PC-9 (cell line): Measurements from ENCODE around the gene PPY. TPM values are rescaled to one million over a fixed set of nuclear protein-coding genes. Genes with fewer than 3 reads are reported as not detected.

ENCODE experiments used
- BruUV-seq: library from RNA; stranded (reverse); fragments of 400-500 nt; replicated peaks from 2 replicates; lab custom pipeline; 2021; lab: Mats Ljungman, UMichigan
- CTCF ChIA-PET: fragments of 300-600 bp; sonication (Branson Sonifier 250); formaldehyde crosslinking; loops from one replicate; lab custom pipeline; 2022; ENCODE audit warnings: antibody characterized with exemption; lab: Charles Lee
- POLR2A ChIA-PET: fragments of 300-600 bp; sonication (Branson Sonifier 250); formaldehyde crosslinking; loops from one replicate; lab custom pipeline; 2022; ENCODE audit warnings: antibody characterized with exemption; ENCODE audit not compliant: unreplicated experiment; lab: Charles Lee
- DNase-seq, 2 experiments: peaks; one replicate each; pipeline versions ENCODE4 v3.0.0 to v3.0.0-alpha.2; 2015 to 2022; ENCODE audit warnings: mixed read lengths in 1 of 2
- H2AFZ ChIP-seq: fragments of 200-600 bp; sonication (generic); 2 replicates; pipeline ENCODE4 v1.8.1; 2017; ENCODE audit warnings: antibody characterized with exemption
- H3F3A ChIP-seq: fragments of 200-600 bp; sonication (generic); 2 replicates; pipeline ENCODE4 v1.8.1; 2017; ENCODE audit warnings: antibody characterized with exemption, mild to moderate bottlenecking, low read depth; ENCODE audit not compliant: insufficient read depth
- H3K27ac ChIP-seq: fragments of 200-600 bp; sonication (generic); 2 replicates; pipeline ENCODE4 v1.6.1; 2016; ENCODE audit warnings: mixed run types
- H3K27me3 ChIP-seq: fragments of 200-600 bp; sonication (generic); 2 replicates; pipeline ENCODE4 v1.6.1; 2016; ENCODE audit warnings: low read depth, mixed run types; ENCODE audit not compliant: insufficient read depth
- H3K36me3 ChIP-seq: fragments of 200-600 bp; sonication (generic); 2 replicates; pipeline ENCODE4 v1.6.1; 2016; ENCODE audit warnings: low read depth, mixed run types
- H3K4me1 ChIP-seq: fragments of 200-600 bp; sonication (generic); replicated peaks from 2 replicates; pipeline ENCODE4 v1.6.1; 2016; ENCODE audit warnings: mixed run types; ENCODE audit not compliant: insufficient read depth
- H3K4me2 ChIP-seq: fragments of 200-600 bp; sonication (generic); 2 replicates; pipeline ENCODE4 v1.6.1; 2017; ENCODE audit warnings: mixed run types
- H3K4me3 ChIP-seq: fragments of 200-600 bp; sonication (generic); 2 replicates; pipeline ENCODE4 v1.6.1; 2016; ENCODE audit warnings: mixed run types
- H3K79me2 ChIP-seq: fragments of 200-600 bp; sonication (generic); 2 replicates; pipeline ENCODE4 v1.6.1; 2017; ENCODE audit warnings: low read depth, mixed run types
- H3K9me2 ChIP-seq: fragments of 200-600 bp; sonication (generic); 2 replicates; pipeline ENCODE4 v1.8.1; 2017; ENCODE audit warnings: mild to moderate bottlenecking; ENCODE audit not compliant: insufficient read depth
- H3K9me3 ChIP-seq: fragments of 200-600 bp; sonication (generic); 2 replicates; pipeline ENCODE4 v1.8.1; 2016; ENCODE audit warnings: low read depth; ENCODE audit not compliant: insufficient read depth
- H4K20me1 ChIP-seq: fragments of 200-600 bp; sonication (generic); 2 replicates; pipeline ENCODE4 v1.8.1; 2017; ENCODE audit not compliant: insufficient read depth
- CTCF ChIP-seq: fragments of 200-600 bp; sonication (generic); conservative IDR thresholded peaks from 2 replicates; pipeline ENCODE4 v1.6.1; 2017; ENCODE audit warnings: mixed run types, antibody characterized with exemption, mild to moderate bottlenecking, moderate library complexity
- EZH2 ChIP-seq: fragments of 200-600 bp; sonication (generic); IDR thresholded peaks from 2 replicates; pipeline ENCODE4 v1.8.0; 2017; ENCODE audit warnings: antibody characterized with exemption, low read depth
- intact Hi-C: fragments of 100-400 bp; cut with micrococcal nuclease; formaldehyde crosslinking; loops from one replicate; pipeline ENCODE4 v1.10.0; 2022; ENCODE audit not compliant: unreplicated experiment
- total RNA-seq: library from RNA; stranded (reverse); gene quantifications from 2 replicates; pipeline ENCODE4 v1.2.3, GENCODE V29; 2021

Gene PPY
- total RNA-seq, 1 experiment from 2014 or later = not detected

GRCh38 chr17:43906951-43907424 is 35.3 kb downstream of the PPY start:
- TF ChIP-seq CTCF = no peak
- TF ChIP-seq EZH2 = no peak
- Histone ChIP-seq H3K36me3 (no peaks in the 10 kb centered on the region), H3K4me2 (no peak overlapping the region), H3K4me1 (no peaks in the 10 kb centered on the region), H2AFZ (no peak overlapping the region), H4K20me1 (no peaks in the 10 kb centered on the region), H3K27me3 (peaks cover 40% of the 10 kb centered on the region), H3K4me3 (no peak overlapping the region), H3K9me3 (no peaks in the 10 kb centered on the region), H3F3A (peaks cover 5% of the 10 kb centered on the region; the same call in 1 of the 2 replicates), H3K79me2 (no peaks in the 10 kb centered on the region), H3K27ac (no peak overlapping the region), H3K9me2 (no peaks in the 10 kb centered on the region)
- POLR2A ChIA-PET = no interaction called here
- no TSS peak for BruUV-seq
- DNase-seq = no peak
- CTCF ChIA-PET = no interaction called here
- intact Hi-C loops = no loop called here

GRCh38 chr17:43905985-43906852 is 36.1 kb downstream of the PPY start:
- intact Hi-C loops = no loop called here
- no peaks in the 10 kb centered on the region for H3K4me1 ChIP-seq
- peaks cover 5% of the 10 kb centered on the region; the same call in 1 of the 2 replicates for H3F3A ChIP-seq
- H2AFZ ChIP-seq = no peak overlapping the region
- no peak for DNase-seq
- no peaks in the 10 kb centered on the region for H4K20me1 ChIP-seq
- BruUV-seq = no TSS peak
- H3K27ac ChIP-seq = no peak overlapping the region
- H3K79me2 ChIP-seq = no peaks in the 10 kb centered on the region
- POLR2A ChIA-PET = no interaction called here
- H3K9me2 ChIP-seq = no peaks in the 10 kb centered on the region
- no peak overlapping the region for H3K4me2 ChIP-seq
- peaks cover 39% of the 10 kb centered on the region for H3K27me3 ChIP-seq
- TF ChIP-seq EZH2 (no peak), CTCF (no peak)
- CTCF ChIA-PET = no interaction called here
- no peaks in the 10 kb centered on the region for H3K36me3 ChIP-seq
- H3K9me3 ChIP-seq = no peaks in the 10 kb centered on the region
- H3K4me3 ChIP-seq = no peak overlapping the region

GRCh38 chr17:43905400-43905984 is 36.8 kb downstream of the PPY start:
- peaks cover 6% of the 10 kb centered on the region; the same call in 1 of the 2 replicates for H3K4me1 ChIP-seq
- H3K79me2 ChIP-seq = no peaks in the 10 kb centered on the region
- ChIA-PET POLR2A (no interaction called here), CTCF (no interaction called here)
- TF ChIP-seq EZH2 = no peak
- no peak for TF ChIP-seq CTCF
- H3K27ac ChIP-seq = no peak overlapping the region
- intact Hi-C loops = no loop called here
- no peak overlapping the region for H3K4me3 ChIP-seq
- peaks cover 5% of the 10 kb centered on the region; the same call in 1 of the 2 replicates for H3F3A ChIP-seq
- no peaks in the 10 kb centered on the region for H3K9me2 ChIP-seq
- no peak overlapping the region for H2AFZ ChIP-seq
- H3K4me2 ChIP-seq = no peak overlapping the region
- DNase-seq = no peak
- H3K9me3 ChIP-seq = no peaks in the 10 kb centered on the region
- no TSS peak for BruUV-seq
- no peaks in the 10 kb centered on the region for H4K20me1 ChIP-seq
- no peaks in the 10 kb centered on the region for H3K36me3 ChIP-seq
- H3K27me3 ChIP-seq = peaks cover 40% of the 10 kb centered on the region
